HuH-7 (cell line): ENCODE data around the gene TRIO.

Source experiments
- DNase-seq: peaks from one replicate; pipeline ENCODE4 v3.0.0; 2011; ENCODE audit warnings: low spot score

The TRIO gene

GRCh38 chr5:14460844-14461398, 317.8 kb downstream of the TRIO start:
- DNase-seq: no peak

GRCh38 chr5:14462681-14463080, 319.5 kb downstream of the TRIO start:
- no peak for DNase-seq

DNA sequence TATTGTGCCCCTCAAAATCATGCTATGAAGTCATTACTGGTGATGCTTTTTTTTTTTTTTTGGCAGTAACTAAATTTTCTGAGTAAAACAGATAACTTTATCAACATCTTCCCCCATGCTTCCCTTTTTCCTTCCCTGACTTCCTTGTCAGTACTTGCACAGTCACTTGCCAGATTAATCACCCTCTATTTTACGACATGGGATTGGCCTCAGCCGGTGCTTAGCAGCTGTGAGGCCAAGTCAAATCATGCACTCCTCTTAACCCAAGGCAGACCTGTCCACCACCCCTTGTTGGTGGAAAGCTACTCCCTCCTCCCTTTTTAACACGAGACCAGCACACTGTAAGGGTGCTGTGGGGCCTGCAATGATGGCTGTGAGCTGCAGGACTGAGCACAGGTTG, 320.5 kb downstream of the TRIO start:
- DNase-seq: peak; percentile 73

GRCh38 chr5:14464096-14464495, 321.0 kb downstream of the TRIO start:
- DNase-seq: peak; percentile 32

GRCh38 chr5:14464671-14465070, 321.5 kb downstream of the TRIO start:
- DNase-seq: no peak

GRCh38 chr5:14465116-14465515, 322.0 kb downstream of the TRIO start:
- no peak for DNase-seq

DNA sequence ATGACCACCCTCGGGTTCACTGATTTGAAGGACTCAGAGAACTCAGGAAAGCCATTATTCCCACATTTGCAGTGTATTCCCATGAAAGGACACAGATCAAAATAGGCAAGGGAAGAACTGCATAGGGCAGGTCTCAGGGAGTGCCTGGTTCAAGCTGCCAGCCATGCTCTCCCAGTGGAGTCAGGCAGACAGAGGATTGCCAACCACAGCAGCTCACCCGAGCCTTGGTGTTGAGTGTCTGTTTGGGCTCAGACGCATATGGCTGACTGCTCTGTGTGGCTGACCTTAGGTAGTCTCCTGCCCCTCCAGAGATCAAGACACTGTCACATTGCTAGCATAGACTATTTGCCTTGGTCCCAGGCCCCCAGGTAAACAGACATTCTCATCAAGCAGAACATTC, 322.6 kb downstream of the TRIO start:
- no peak for DNase-seq

DNA sequence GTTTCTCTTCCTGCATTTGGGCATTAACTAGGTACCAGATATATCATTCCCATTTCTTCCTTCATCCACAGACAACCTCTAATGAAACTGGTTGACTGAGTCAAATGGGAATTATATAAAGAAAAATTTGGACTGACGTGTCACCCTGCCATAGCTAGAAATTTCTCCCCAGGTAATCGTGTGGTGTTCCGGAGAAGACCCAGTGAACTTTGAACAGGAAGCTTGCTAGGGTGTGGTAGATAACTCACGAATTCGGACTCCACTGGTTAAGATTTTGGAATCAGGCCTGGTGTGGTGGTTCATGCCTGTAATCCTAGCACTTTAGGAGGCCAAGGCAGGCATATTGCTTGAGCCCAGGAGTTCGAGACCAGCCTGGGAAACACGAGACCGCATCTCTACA, 324.1 kb downstream of the TRIO start:
- DNase-seq: no peak

- DNase-seq: no peak
Measured at GRCh38 chr5:14467886-14468285, 324.7 kb downstream of the TRIO start.

- DNase-seq: no peak
Measured at GRCh38 chr5:14469551-14470377, 326.6 kb downstream of the TRIO start.

DNA sequence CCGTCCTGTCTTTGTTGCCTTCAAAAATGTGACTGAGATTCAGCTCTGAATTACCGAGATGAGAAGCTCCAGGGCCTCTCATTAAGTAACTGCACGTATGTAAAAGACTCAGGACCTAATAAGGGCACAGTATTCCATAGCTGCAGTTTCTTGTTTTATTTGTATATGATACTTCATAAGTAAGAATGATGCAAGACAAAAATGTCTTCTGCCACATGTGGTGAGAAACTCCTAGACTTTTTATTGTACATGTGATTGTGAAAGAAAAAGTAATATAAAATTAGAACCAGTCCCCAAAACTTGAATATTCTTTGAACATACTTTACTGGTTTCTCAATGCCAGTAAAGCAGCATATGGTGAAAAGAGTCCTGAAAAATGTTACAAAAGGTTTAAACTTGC, 328.4 kb downstream of the TRIO start:
- DNase-seq: no peak

DNA sequence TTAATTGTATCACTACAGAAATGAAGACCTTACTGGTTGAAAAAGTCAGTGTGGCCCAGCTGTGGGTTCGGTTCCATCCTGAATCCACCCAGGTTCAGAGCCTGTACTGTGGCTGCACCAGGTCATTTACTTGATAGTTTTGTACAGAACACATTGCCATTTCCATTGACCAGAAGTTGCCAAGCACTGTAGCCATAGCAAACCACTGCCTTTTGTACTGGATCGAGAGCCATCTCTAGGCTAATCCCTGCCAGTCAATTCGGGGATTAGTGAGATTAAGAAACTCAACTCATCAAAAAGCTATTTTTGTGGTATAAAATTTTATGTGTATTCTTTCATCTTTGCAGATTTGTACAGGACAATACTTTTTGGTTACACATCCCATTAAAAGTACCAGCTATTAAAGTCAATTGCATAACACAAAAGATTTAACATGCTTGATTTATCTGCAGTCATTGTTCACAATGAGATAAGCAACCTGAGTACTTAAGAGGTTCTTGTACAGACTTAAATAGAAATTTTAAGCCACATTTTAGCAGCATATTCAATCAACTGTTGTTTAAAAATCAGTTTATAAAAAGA, 329.9 kb downstream of the TRIO start:
- no peak for DNase-seq

DNA sequence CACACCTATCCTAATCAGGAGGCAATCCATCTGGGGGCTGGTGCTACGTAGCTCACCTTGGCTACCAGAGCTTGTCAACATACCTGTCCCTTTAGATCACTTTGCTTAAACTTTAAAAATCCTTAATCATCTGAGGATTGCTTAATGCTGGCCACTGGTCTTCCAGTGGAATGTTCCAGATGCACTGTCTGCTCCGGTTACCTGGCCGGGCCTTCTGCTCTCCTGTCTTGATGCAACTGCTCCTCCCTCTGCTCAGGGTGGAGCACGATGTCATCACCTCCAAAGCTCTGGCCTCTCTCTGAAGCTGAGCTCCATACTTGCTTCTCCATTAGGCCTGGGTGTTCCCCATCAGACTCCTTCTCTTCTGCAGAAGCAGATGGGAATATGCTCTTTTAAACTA, 331.9 kb downstream of the TRIO start:
- no peak for DNase-seq

DNA sequence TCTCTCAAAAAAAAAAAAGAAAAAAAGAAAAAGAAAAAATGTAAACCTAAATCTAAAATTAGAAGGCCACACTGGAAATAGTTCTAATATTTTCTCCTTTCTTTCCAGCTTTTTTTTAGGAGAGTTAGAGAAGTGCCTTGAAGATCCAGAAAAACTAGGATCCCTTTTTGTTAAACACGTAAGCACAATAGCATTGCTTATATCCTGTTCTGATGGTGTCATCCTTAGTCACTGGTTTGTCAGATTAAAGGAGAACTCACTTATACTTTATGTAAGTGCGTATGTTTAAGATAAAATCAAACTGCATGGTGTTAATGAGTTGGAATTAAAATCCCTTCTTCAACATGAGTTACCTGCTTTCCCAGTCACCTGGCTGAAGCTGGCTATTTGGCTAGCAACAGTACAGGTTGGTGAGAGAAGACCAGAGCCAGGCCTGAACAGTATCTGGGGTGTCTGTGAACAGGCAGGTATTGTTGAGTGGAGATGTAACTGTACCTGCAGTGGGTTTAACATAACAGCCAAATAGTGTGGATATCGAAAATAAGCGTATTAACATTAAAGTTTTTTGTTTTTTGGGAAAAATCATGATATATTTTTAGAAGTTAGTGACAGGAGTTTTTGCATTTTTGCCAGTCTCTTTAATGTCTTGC, 333.8 kb downstream of the TRIO start:
- no peak for DNase-seq

DNA sequence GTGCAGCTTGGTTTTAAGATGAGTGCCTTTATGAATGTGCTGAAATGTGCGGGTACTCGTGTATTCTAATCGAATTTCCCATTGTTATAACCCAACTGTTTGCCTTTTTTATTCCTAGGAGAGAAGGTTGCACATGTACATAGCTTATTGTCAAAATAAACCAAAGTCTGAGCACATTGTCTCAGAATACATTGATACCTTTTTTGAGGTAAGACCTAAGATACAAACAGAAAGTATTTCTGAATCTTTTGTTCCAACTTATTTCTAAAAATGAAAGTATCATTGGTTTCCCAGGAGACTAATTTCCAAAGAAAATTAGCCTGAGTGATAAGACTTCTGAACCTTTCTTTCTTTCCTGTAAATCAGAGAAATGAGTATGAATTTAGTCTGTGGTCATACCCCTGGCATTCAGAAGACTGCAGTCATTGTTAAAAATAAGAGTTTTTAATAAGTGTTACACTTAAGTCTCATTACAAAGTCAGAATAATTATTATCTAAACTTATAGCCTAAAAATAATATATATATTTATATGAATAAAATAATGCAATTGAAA, 336.1 kb downstream of the TRIO start:
- no peak for DNase-seq

DNA sequence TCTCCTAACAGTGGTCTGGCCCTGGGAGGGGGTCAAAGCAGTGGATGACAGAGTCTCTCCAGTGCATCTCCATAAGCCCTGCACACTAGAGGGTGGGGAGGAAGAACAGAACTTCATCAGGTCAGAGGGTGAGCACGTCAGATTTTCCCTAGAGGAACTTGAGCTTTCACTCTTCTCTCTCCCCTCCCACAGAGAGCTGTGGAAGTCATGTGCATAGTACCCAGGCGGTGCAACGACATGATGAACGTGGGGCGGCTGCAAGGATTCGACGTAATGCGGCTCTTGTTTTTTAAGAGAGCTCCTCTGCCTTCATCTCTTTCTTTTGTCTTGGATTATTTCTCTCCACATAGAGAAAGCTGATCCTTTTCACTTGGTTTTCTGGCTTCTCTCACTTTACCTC, 338.2 kb downstream of the TRIO start:
- DNase-seq: no peak

DNA sequence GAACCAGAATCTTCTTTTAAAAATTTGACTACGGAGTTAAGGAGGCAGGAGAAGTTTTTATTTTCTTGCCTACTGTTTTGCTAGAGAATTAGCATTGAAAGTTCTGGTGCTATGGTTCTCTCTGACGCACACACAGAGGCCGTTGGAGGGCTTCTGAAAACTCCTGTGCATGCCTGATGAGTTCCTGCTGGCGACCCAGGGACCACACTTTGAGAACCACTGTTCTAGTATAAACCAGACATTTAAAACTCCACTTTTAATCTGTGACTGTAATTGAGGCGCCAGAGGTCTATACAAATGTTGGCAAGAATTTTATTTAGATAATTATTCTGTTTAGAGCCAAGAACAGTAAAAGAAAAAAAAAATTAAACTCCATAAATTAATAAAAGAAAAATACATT, 338.9 kb downstream of the TRIO start:
- no peak for DNase-seq

DNA sequence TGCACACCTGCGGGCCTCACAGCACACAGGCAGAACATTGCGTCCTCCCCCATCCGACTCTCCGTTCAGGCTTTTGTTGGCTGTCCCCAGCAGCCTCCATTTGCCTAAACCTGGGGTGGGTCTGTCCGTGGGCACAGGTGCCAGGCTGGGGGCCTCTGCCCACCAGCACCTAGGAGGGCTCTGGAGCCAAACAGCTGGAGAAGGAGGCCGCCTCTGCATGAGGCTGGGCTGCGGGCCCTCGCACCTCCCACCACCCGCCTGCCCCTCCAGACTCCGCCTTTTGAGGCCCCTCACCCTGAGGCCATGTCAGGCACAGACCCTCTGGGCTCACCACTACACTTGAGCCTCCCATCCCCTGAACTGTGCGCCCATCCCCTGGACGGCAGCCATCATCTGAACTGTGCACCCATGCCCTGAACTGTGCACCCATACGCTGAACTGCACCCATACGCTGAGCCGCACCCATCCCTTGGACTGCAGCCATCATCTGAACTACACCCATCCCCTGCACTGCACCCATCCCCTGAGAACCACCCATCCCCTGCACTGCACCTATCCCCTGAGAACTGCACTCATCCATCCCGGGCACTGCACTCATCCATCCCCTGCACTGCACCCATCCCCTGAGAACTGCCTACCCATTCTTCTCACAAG, 340.5 kb downstream of the TRIO start:
- no peak for DNase-seq

DNA sequence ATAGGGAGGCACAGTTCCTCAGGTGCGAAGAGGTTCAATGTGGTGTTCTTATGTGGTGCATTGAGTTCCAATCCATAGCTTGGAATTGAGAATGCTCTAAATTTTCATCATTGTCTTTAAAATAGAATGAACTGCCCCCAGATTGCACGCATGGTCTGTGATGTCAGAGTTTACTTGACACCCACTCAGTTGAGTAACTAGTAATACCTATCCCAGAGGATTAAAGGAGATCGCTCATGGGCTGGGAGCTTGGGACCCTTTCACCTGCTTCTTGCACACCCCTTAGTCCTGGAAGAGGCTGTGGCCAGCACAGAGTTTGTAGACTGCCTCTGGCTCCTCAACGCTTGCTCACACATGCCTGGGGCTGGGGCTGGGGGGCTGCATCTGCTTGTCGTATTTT, 343.3 kb downstream of the TRIO start:
- DNase-seq: no peak

- no peak for DNase-seq
Measured at GRCh38 chr5:14486996-14487896, 344.1 kb downstream of the TRIO start.

DNA sequence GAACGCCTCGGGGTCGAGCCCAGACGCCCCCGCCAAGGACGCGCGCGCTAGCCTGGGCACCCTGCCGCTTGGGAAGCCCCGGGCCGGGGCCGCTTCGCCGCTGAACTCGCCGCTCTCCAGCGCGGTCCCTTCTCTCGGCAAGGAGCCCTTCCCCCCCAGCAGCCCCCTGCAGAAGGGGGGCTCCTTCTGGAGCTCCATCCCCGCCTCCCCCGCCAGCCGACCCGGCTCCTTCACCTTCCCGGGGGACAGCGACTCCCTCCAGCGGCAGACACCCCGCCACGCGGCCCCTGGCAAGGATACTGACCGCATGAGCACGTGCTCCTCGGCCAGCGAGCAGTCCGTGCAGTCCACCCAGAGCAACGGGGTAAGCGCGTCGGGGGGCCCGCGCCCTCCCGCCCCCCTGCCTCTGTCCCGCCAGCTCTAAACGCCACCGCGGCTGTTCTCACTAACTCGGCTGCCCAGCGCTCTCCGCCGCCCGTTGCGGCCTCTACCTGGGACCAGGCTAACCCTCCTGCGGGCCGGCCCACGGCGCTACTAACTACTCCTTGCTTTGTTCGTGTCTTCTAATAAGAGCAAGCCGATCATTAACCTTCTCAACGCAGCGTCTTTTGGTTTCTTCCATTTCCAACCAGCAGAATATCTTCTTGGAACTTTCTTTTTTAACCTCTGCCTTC, 344.9 kb downstream of the TRIO start:
- DNase-seq: no peak
